SHP77 (cell line): ENCODE results near the gene THEMIS.

Source experiments
- DNase-seq, 2 experiments: peaks; one replicate each; lab custom pipeline; 2025; lab: John Stamatoyannopoulos, UW

Gene THEMIS

GRCh38 chr6:127859956-127860355 is 40.9 kb downstream of the THEMIS start:
- no peak for DNase-seq

- DNase-seq: no peak
These were observed 42.0 kb downstream of the THEMIS start for GRCh38 chr6:127858727-127859391.

GRCh38 chr6:127857051-127857637 is 43.7 kb downstream of the THEMIS start:
- DNase-seq: no peak

- peak in 1 of 2 experiments; percentile 4 for DNase-seq
These were observed 45.2 kb downstream of the THEMIS start for GRCh38 chr6:127855542-127856159.

GRCh38 chr6:127854009-127854408 is 46.8 kb downstream of the THEMIS start:
- no peak for DNase-seq

GRCh38 chr6:127851197-127851596 is 49.7 kb downstream of the THEMIS start:
- no peak for DNase-seq

- DNase-seq: no peak
These were observed 55.6 kb downstream of the THEMIS start for GRCh38 chr6:127845242-127845641.

GRCh38 chr6:127844529-127844928 is 56.3 kb downstream of the THEMIS start:
- DNase-seq: no peak

GRCh38 chr6:127843582-127843981 is 57.3 kb downstream of the THEMIS start:
- DNase-seq: no peak

GRCh38 chr6:127842562-127842961 is 58.3 kb downstream of the THEMIS start:
- DNase-seq: no peak

- DNase-seq: no peak
These were observed 59.0 kb downstream of the THEMIS start for GRCh38 chr6:127841811-127842210.

- DNase-seq: no peak
These were observed 66.7 kb downstream of the THEMIS start for GRCh38 chr6:127834136-127834535.

- DNase-seq: no peak
These were observed 67.5 kb downstream of the THEMIS start for GRCh38 chr6:127833336-127833735.

- no peak for DNase-seq
These were observed 68.5 kb downstream of the THEMIS start for GRCh38 chr6:127832381-127832780.

GRCh38 chr6:127824061-127824460 is 76.8 kb downstream of the THEMIS start:
- DNase-seq: no peak

- DNase-seq: no peak
These were observed 79.4 kb downstream of the THEMIS start for GRCh38 chr6:127821431-127821830.

GRCh38 chr6:127818149-127818548 is 82.7 kb downstream of the THEMIS start:
- DNase-seq: no peak

- DNase-seq: no peak
These were observed 84.2 kb downstream of the THEMIS start for GRCh38 chr6:127816643-127817042.

GRCh38 chr6:127813699-127814027 is 87.2 kb downstream of the THEMIS start:
- no peak for DNase-seq

GRCh38 chr6:127812985-127813698 is 87.7 kb downstream of the THEMIS start:
- no peak for DNase-seq

- peak in 1 of 2 experiments; percentile 6 for DNase-seq
These were observed 88.8 kb downstream of the THEMIS start for GRCh38 chr6:127811900-127812570.

- no peak for DNase-seq
These were observed 92.9 kb downstream of the THEMIS start for GRCh38 chr6:127807806-127808517.
